ENCODE data around the gene ADAMTS18.

ADAMTS18 gene

DNA sequence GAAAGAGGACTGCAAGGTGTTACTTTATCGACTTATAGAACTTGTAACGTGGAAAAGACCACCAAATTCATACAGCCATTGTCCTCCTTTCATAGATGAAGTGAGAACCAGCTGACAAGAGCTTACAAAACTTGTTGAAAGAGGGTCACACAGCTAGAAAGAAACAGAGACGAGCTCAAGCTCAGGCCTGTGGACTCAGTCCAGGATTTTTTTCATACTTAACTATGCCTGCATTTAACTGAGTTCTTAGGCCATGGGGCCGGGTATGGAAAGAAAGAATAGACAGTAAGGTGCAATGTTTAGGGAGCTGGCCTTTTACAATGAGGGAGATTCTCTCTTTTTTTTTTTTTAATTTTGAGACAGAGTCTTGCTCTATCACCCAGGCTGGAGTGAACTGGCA, 106.1 kb downstream of the ADAMTS18 start:
- DNase-seq (ENCODE audit: low read depth in 2 of 2), result no peak

DNA sequence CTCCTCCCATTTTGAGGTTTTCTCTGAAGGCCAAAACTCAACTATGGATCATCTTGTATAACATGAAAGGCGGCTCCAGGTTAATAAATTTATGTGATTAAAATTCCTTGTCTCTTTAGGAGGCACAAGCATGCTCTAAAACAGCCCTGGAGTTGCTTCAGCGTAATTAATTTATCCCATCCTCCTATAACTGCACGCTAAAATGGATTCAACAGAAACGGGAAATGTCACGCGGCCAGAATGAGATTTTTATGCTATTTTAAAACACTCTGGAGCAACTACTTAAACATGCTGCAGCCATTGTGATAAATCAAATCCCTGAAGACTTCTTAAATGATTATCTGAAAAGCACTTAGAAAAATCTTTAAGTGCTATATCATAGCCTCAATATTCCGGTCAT, 106.6 kb downstream of the ADAMTS18 start:
- DNase-seq (ENCODE audit: low read depth in 2 of 2), result no peak

DNA sequence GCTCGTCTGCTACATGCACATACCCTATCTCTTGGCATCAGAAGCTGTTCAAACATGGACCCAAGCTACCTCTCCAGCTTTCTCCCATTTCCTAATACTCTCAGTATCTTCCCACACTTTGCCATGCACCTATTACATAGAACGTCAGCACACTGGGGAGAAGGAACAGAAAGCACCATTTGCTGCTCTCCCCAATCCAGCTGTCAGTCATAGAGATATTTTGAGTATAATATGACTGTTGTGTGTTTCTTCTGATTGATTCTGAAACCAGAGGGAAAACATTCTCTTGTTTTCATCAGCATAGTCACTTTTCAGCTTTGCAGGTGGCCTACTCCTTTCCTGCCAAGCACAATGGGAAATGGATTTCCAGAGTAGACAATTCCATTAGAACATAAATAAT, 107.1 kb downstream of the ADAMTS18 start:
- DNase-seq (ENCODE audit: low read depth in 2 of 2), result no peak

GRCh38 chr16:77324729-77325128, 110.1 kb downstream of the ADAMTS18 start:
- no peak for DNase-seq (ENCODE audit: low read depth in 2 of 2)

- DNase-seq (ENCODE audit: low read depth in 2 of 2), result no peak
Observed at GRCh38 chr16:77323695-77324094, 111.1 kb downstream of the ADAMTS18 start.

- no peak for DNase-seq (ENCODE audit: low read depth in 2 of 2)
Observed at GRCh38 chr16:77322757-77323156, 112.1 kb downstream of the ADAMTS18 start.

DNA sequence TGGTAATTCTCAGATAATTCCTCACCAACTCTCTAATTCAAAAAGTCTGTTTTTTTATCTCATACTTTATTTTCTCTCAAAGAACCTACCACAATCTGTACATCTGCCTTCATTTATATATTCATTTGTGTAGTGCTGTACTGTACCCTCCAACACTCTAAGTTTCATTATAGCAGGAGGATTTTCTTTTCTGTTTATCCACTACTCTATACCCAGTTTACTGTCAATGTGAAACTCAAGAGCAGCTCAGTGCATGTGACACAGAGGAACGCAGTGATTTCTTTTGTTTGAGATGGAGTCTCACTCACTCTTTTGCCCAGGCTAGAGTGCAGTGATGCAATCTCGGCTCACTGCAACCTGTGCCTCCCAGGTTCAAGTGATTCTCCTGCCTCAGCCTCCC, 117.8 kb downstream of the ADAMTS18 start:
- no peak for DNase-seq (ENCODE audit: low read depth in 2 of 2)

- DNase-seq (ENCODE audit: low read depth in 2 of 2), result no peak
Observed at GRCh38 chr16:77310877-77311276, 124.0 kb downstream of the ADAMTS18 start.

GRCh38 chr16:77308163-77308561, 126.7 kb downstream of the ADAMTS18 start:
- DNase-seq (ENCODE audit: low read depth in 2 of 2), result no peak

DNA sequence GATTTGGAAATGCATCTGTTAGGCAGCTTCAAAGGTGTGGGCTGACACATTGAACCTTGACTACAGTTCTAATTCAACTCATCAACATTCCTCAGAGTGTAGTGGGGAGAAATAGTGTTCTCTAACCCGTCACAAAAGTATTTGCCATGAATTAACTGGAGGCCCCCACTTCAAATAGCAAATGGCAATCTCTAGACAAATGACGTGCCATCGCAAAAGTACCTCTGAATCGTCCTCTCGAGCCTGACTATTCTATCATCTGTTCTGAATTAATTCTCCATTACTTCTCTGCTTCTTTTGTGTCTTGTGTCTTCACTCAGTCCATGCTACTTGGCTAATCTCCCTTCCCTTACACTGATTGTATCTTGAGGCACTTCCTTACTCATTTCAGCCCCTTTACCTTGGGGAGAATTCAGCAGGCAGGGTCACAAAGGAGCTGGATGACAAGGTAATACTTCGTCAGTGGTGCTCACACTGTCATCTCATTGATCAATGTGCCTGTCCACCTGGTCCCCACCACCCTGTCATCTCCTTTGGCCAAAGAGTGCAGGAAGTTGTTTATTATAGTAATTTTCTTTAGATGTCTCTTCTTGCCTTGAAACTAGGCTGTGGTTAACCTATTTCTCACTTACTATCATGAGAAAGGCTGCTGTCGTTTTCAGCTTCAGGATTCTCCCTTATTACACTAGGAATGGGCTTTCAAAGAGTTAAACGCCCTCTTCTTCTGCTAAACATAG, 127.2 kb downstream of the ADAMTS18 start:
- DNase-seq (ENCODE audit: low read depth in 2 of 2), result no peak

DNA sequence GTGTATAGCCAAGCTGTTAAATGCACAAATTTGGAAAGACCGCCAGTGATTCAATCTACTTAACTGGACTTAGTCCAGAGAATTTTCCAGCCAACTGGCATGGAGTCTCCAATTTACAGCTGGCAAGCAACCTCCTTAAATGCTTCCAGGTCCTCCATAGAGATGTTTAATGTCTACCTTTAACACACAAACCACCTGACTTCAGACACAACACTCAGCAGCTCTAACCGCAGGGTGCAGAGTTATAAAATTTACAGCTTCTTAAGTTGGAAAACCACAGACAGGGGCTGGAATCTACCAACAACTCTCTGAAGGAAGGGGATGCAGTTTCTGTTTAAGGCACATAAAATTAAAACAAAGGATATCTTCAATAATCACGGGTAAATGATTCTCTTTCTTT, 128.8 kb downstream of the ADAMTS18 start:
- DNase-seq (ENCODE audit: low read depth in 2 of 2), result no peak

GRCh38 chr16:77304877-77305276, 130.0 kb downstream of the ADAMTS18 start:
- no peak for DNase-seq (ENCODE audit: low read depth in 2 of 2)

- DNase-seq (ENCODE audit: low read depth in 2 of 2), result no peak
Observed at GRCh38 chr16:77304134-77304533, 130.7 kb downstream of the ADAMTS18 start.

- no peak for DNase-seq (ENCODE audit: low read depth in 2 of 2)
Observed at GRCh38 chr16:77302674-77303073, 132.2 kb downstream of the ADAMTS18 start.

DNA sequence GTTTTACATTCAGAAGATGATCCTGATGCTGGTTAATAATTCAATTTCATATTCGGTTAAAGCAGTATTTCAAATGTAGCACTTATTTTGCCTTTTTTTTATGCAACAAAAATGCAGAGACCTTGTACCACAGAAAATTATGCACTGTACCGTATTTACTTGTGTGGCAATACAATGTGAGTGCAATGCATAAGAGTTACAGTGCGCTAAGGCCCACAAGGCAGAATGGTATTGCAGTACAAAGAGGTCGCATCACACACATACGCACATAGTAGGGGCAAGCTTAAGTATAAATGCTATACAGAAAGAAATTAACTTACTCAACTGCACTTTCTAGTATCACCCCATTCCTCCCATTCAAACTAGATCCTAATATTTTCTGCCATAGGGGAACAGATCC, 132.6 kb downstream of the ADAMTS18 start:
- no peak for DNase-seq (ENCODE audit: low read depth in 2 of 2)

DNA sequence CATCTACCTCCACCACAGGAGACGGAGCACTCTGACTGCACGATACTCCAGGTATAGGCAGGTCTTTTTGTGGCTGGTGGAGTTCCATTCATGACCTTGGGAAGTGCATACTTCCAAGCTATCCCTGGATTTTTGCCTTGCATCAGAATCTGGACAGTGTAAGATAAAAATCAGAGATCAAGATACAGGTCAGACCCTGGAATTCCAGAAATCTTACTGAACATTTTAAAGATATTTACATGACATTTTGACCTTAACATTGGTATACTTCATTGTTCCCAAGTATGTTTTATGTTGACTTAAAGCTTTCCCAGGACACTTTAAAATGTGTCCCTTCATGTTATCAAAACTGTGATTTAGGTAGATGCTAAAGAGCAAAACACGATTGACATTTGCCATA, 134.6 kb downstream of the ADAMTS18 start:
- DNase-seq (ENCODE audit: low read depth in 2 of 2), result no peak

DNA sequence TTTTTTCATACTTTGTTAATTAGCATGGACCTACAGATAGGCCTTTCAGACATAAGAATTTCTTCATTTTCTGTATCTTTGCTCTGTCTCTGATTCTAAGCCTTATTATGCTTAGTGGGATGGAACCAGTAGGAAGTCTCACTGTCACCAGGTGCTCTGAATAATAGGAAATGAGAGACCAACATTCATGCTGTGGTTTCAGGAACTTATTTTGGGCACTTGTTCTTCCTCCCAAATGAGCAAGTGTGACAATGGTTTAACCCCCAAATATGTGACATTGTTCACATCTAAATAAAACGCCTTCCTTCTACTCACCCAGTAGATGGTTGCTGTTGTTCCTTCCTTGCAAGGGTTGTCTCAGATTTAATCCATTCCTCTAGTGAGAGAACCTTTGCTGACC, 135.4 kb downstream of the ADAMTS18 start:
- DNase-seq (ENCODE audit: low read depth in 2 of 2), result no peak

- no peak for DNase-seq (ENCODE audit: low read depth in 2 of 2)
Observed at GRCh38 chr16:77298418-77299360, 136.1 kb downstream of the ADAMTS18 start.

DNA sequence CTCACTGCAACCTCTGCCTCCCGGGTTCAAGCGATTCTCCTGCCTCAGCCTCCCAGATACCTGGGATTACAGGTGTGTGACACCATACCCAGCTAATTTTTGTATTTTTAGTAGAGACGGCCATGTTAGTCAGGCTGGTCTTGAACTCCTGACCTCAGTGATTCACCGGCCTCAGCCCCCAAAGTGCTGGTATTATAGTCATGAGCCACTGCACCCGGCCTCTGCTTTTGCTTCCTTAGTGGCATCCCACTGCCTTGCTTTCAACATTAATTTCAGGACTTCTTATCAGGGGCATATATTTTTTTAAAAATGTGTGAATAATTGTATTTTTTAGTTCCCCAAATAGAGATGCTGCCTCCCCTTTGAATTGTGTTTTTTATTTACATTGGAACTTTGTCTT, 136.8 kb downstream of the ADAMTS18 start:
- no peak for DNase-seq (ENCODE audit: low read depth in 2 of 2)

DNA sequence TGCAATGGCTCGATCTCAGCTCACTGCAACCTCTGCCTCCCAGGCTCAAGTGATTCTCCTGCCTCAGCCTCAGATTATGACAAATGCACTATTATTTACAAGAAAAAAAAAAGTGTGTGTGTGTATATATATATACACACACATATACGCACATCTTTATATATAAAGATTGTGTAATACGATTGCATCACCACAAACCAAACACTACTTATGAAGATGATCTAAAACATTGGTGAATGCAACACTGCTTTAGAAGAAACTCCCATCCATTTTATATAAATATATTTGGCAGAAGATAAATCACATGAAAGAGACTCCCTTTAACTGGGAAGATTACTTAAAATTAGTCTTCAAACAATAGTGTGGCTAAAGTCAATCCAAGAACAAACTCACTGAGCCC, 138.9 kb downstream of the ADAMTS18 start:
- no peak for DNase-seq (ENCODE audit: low read depth in 2 of 2)

DNA sequence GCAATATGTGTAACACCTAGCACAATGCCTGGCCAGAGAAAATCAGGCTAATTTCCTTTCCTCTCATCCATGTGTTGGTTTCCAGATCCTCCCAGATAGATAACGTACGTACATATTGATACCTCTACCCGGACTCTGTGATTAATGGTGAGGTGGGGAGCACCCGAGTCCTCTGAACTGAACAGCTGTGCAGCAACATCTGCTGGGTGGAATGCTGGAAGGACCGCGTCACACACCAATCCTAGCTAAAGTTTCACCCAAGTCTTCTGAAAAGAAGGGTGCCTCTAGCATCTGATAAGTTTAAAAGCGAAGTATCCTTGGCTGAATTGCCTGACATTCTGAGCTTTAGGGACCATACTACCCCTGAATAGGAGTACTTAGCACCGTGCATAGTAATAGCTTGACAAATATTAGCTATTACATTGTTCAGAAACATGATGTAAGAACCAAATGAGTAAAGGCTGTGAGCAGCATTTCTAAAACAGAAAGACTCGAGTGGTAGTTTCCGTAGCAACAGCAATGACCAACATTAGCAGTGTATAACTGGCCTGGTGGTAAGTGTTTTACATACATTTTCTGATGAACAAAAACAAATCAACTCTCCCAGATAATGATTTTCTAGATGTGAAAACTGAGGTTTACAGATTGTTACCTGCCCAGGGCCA, 144.3 kb downstream of the ADAMTS18 start:
- DNase-seq (ENCODE audit: low read depth in 2 of 2), result no peak

- no peak for DNase-seq (ENCODE audit: low read depth in 2 of 2)
Observed at GRCh38 chr16:77289331-77289809, 145.5 kb downstream of the ADAMTS18 start.
